Panc1 (cell line): ENCODE data around the gene CDAN1.

Experiments
- TF ChIP-seq, protein P1 (sequence below): fragments of 450-650 bp; IDR thresholded peaks from 2 replicates; pipeline ENCODE4 v1.5.1; 2017; ENCODE audit warnings: mild to moderate bottlenecking
- TF ChIP-seq, protein P2 (sequence below), 2 experiments: IDR thresholded peaks; 2 replicates each; pipeline ENCODE4 v1.6.1; 2011 to 2012; ENCODE audit warnings: low read depth in 2 of 2, control low read depth in 1 of 2, low read length in 1 of 2, mild to moderate bottlenecking in 1 of 2, moderate library complexity in 1 of 2; ENCODE audit not compliant: insufficient read depth in 1 of 2

DNA sequence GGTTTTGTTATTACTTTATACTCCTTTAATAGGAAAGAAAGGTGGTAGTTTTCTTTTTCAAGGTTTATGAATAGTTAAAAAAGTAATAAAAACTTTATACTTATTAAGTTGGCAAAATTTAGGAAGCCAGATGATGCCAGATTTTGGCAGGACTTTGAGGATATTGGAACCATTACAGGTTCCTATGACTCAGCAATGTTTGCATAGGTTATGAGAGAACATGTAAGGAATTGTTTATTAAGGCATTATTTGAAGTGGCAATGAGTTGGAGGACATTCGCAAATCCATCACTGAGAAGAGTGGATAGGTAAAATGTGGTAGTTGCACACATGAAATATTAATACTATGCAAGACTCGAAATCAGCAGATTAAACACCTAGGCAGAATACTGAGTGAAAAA lies 29.9 kb downstream of the CDAN1 start:
- TF ChIP-seq, protein P1, sequence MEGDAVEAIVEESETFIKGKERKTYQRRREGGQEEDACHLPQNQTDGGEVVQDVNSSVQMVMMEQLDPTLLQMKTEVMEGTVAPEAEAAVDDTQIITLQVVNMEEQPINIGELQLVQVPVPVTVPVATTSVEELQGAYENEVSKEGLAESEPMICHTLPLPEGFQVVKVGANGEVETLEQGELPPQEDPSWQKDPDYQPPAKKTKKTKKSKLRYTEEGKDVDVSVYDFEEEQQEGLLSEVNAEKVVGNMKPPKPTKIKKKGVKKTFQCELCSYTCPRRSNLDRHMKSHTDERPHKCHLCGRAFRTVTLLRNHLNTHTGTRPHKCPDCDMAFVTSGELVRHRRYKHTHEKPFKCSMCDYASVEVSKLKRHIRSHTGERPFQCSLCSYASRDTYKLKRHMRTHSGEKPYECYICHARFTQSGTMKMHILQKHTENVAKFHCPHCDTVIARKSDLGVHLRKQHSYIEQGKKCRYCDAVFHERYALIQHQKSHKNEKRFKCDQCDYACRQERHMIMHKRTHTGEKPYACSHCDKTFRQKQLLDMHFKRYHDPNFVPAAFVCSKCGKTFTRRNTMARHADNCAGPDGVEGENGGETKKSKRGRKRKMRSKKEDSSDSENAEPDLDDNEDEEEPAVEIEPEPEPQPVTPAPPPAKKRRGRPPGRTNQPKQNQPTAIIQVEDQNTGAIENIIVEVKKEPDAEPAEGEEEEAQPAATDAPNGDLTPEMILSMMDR: no peak
- TF ChIP-seq, protein P2, sequence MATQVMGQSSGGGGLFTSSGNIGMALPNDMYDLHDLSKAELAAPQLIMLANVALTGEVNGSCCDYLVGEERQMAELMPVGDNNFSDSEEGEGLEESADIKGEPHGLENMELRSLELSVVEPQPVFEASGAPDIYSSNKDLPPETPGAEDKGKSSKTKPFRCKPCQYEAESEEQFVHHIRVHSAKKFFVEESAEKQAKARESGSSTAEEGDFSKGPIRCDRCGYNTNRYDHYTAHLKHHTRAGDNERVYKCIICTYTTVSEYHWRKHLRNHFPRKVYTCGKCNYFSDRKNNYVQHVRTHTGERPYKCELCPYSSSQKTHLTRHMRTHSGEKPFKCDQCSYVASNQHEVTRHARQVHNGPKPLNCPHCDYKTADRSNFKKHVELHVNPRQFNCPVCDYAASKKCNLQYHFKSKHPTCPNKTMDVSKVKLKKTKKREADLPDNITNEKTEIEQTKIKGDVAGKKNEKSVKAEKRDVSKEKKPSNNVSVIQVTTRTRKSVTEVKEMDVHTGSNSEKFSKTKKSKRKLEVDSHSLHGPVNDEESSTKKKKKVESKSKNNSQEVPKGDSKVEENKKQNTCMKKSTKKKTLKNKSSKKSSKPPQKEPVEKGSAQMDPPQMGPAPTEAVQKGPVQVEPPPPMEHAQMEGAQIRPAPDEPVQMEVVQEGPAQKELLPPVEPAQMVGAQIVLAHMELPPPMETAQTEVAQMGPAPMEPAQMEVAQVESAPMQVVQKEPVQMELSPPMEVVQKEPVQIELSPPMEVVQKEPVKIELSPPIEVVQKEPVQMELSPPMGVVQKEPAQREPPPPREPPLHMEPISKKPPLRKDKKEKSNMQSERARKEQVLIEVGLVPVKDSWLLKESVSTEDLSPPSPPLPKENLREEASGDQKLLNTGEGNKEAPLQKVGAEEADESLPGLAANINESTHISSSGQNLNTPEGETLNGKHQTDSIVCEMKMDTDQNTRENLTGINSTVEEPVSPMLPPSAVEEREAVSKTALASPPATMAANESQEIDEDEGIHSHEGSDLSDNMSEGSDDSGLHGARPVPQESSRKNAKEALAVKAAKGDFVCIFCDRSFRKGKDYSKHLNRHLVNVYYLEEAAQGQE (IDR thresholded peaks at IDR 0.05; ENCODE audit: insufficient read depth in 1 of 2, low read depth in 2 of 2, low read length in 1 of 2): no peak
